ENCODE measurements around the gene UBFD1. TPM values are rescaled to one million over a fixed set of nuclear protein-coding genes. Genes with fewer than 3 reads are reported as not detected.

Gene UBFD1
- total and polyA plus RNA-seq, 2 of the 8 experiments (the other 6 are each of a cell fraction or from before 2014, with no cell fraction given) = 66.3 to 106 TPM

DNA sequence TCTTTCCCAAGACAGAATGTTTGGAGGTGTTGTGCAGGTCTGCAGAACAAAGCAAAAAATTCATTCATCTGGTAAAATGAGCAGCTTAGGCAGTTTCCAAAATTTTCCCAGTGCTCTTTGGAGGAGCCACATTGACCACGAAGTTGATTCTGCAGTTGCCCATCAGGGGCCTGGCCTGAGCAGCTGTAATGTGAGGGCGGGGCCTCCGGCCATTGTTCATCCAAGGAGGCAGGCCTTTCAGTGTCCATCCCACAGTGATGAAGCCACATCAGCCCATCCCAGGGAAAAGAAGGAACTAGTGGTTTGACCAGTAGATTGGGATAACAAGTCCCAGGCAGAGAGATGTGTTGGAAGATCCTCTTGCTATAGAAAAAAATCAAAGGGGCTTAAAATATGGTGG is 10.1 kb downstream of the UBFD1 start:
- H2BK120ac ChIP-seq (replicated peaks; ENCODE audit: low read depth, low read length) = no peak overlapping the region
- no peak overlapping the region for H3K4ac ChIP-seq (replicated peaks; ENCODE audit: insufficient read length, low read depth, low read length)
- no peak overlapping the region for H3K9ac ChIP-seq (replicated peaks in 1 of 4; ENCODE audit: extremely low read depth in 1 of 4, low read depth in 3 of 4, low read length in 3 of 4)
- no peak overlapping the region for H3K18ac ChIP-seq (ENCODE audit: extremely low read depth, low read length)
- no peak overlapping the region for H3K14ac ChIP-seq (ENCODE audit: insufficient read length)
- H3K36me3 ChIP-seq (ENCODE audit: control insufficient read depth in 2 of 4, insufficient read depth in 4 of 4, low read length in 3 of 4) = peaks cover 46 to 81% (median 66%) of the 10 kb centered on the region in 4 experiments
- no peak overlapping the region for H2BK5ac ChIP-seq (ENCODE audit: low read depth, low read length)
- H4K5ac ChIP-seq (ENCODE audit: insufficient read length, low read depth, low read length) = no peak overlapping the region
- no peak overlapping the region for H2AFZ ChIP-seq (ENCODE audit: low read length)
- no peaks in the 10 kb centered on the region for H3K79me1 ChIP-seq (ENCODE audit: low read depth, low read length)
- H3K4me3 ChIP-seq (ENCODE audit: extremely low read depth in 1 of 4, insufficient read depth in 2 of 4, low read depth in 3 of 4, low read length in 4 of 4) = no peak overlapping the region
- H3K23me2 ChIP-seq (ENCODE audit: low read depth, low read length) = no peaks in the 10 kb centered on the region
- H2BK12ac ChIP-seq (ENCODE audit: low read depth, low read length) = no peak overlapping the region
- H2BK15ac ChIP-seq (ENCODE audit: low read length) = no peak overlapping the region
- H3K79me2 ChIP-seq (ENCODE audit: control insufficient read depth in 1 of 2, insufficient read depth in 2 of 2, low read length in 2 of 2) = no peaks in the 10 kb centered on the region
- no peaks in the 10 kb centered on the region for H3K9me3 ChIP-seq (ENCODE audit: insufficient read depth in 2 of 2, low read depth in 1 of 2, low read length in 1 of 2)
- H3K56ac ChIP-seq (replicated peaks; ENCODE audit: insufficient read length, low read depth, low read length) = no peak overlapping the region
- H4K8ac ChIP-seq (ENCODE audit: extremely low read depth, insufficient read depth, low read length) = no peak overlapping the region
- H2BK20ac ChIP-seq (ENCODE audit: low read length) = no peak overlapping the region
- H2AK5ac ChIP-seq (ENCODE audit: low read depth, low read length) = no peak overlapping the region
- H3K27ac ChIP-seq (ENCODE audit: low read depth, low read length) = no peak overlapping the region
- no peak for DNase-seq (ENCODE audit: low read depth in 1 of 2, low spot score in 2 of 2)
- WGBS, 2 experiments (ENCODE audit: extremely low coverage in 1 of 2, insufficient coverage in 1 of 2, insufficient read length in 1 of 2, insufficient replicate concordance in 2 of 2, low coverage in 1 of 2, low lambda C conversion rate in 2 of 2, missing lambda C conversion rate in 1 of 2) = 88% methylated on average over 3 of the region's 3 CpGs; no CpG with 5 or more reads in 1 of the 2 experiments
- POLR2A ChIA-PET (ENCODE audit: partially characterized antibody) = interaction anchor here (0.6 to 6.8 kb wide), 3 partner anchors 9 to 12 kb away, joined by 5 to 38 read pairs (median 8); partner anchors contain the start of genes EARS2 and UBFD1
- H3K23ac ChIP-seq (ENCODE audit: insufficient read length) = no peak overlapping the region
- FAIRE-seq = no peak
- no peaks in the 10 kb centered on the region for H3K27me3 ChIP-seq (replicated peaks in 1 of 4; ENCODE audit: control insufficient read depth in 3 of 4, extremely low read depth in 1 of 4, insufficient read depth in 3 of 4, low read length in 3 of 4)
- CTCF ChIA-PET (ENCODE audit: partially characterized antibody) = no interaction called here
- no peak overlapping the region for H4K91ac ChIP-seq (replicated peaks; ENCODE audit: insufficient read length, low read length)
- H3K4me2 ChIP-seq (ENCODE audit: insufficient read depth in 1 of 2, low read depth in 2 of 2, low read length in 2 of 2) = no peak overlapping the region
- H4K20me1 ChIP-seq (replicated peaks in 1 of 2; ENCODE audit: control insufficient read depth in 1 of 2, insufficient read depth in 2 of 2, low read length in 2 of 2) = peaks cover 2 to 3% of the 10 kb centered on the region in 2 experiments
- no peaks in the 10 kb centered on the region for H3K4me1 ChIP-seq (replicated peaks in 1 of 4; ENCODE audit: control insufficient read depth in 3 of 4, insufficient read depth in 4 of 4, low read length in 3 of 4)
- TF ChIP-seq SP4 (IDR thresholded peaks at IDR 0.05; ENCODE audit: low read length) (no peak), ATF2 (IDR thresholded peaks at IDR 0.05; ENCODE audit: low read length) (no peak), CHD2 (IDR thresholded peaks at IDR 0.05; ENCODE audit: low read length) (no peak), CTCF (IDR thresholded peaks at IDR 0.05; ENCODE audit: control extremely low read depth in 1 of 3, insufficient read depth in 1 of 3, low read depth in 1 of 3, low read length in 3 of 3) (no peak), HDAC2 (IDR thresholded peaks at IDR 0.05; ENCODE audit: borderline replicate concordance in 1 of 2, low read depth in 2 of 2, low read length in 2 of 2) (no peak), EZH2 (IDR thresholded peaks at IDR 0.05; ENCODE audit: low read depth, low read length, severe bottlenecking) (no peak)

All from H1 (cell line).